ENCODE measurements around the gene TMEM63A. TPM values are rescaled to one million over a fixed set of nuclear protein-coding genes. Genes with fewer than 3 reads are reported as not detected.

TMEM63A gene
- polyA plus RNA-seq, 1 experiment = 17.1 TPM

- DNase-seq (ENCODE audit: low read depth, low spot score) = no peak
- ChIA-PET CTCF (interaction anchor here (1.3 to 2.6 kb wide), 2 partner anchors 71 to 441 kb away, joined by 3 to 16 read pairs; no protein-coding TSS in a partner anchor), POLR2A (no interaction called here)
Measured at GRCh38 chr1:225915538-225915991, 33.4 kb upstream of the TMEM63A start.

GRCh38 chr1:225914947-225915346, 32.8 kb upstream of the TMEM63A start:
- CTCF ChIA-PET = interaction anchor here (2.6 kb wide), 1 partner anchor 440 kb away, joined by 16 read pairs; no protein-coding TSS in a partner anchor
- no peak overlapping the region for H3K27ac ChIP-seq (ENCODE audit: low read depth, low read length)
- no peaks in the 10 kb centered on the region for H3K27me3 ChIP-seq (ENCODE audit: control insufficient read depth, insufficient read depth, low read length)
- no peak overlapping the region for H3K4me3 ChIP-seq (ENCODE audit: low read depth, low read length)
- TF ChIP-seq CTCF (IDR thresholded peaks at IDR 0.05; ENCODE audit: low read depth, low read length) = no peak
- no peak for DNase-seq (ENCODE audit: low read depth, low spot score)
- POLR2A ChIA-PET = no interaction called here
- peaks cover 3% of the 10 kb centered on the region; the same call in 1 of the 2 replicates for H3K9me3 ChIP-seq (ENCODE audit: control insufficient read depth, insufficient read depth, low read length)

More at GRCh38 chr1:225915538-225915991, 33.4 kb upstream of the TMEM63A start:
- Histone ChIP-seq H3K9me3 (ENCODE audit: control insufficient read depth, insufficient read depth, low read length) (peaks cover 3% of the 10 kb centered on the region; the same call in 1 of the 2 replicates), H3K4me3 (ENCODE audit: low read depth, low read length) (no peak overlapping the region), H3K27ac (ENCODE audit: low read depth, low read length) (no peak overlapping the region), H3K27me3 (ENCODE audit: control insufficient read depth, insufficient read depth, low read length) (no peaks in the 10 kb centered on the region)
- no peak for TF ChIP-seq CTCF (IDR thresholded peaks at IDR 0.05; ENCODE audit: low read depth, low read length)

GRCh38 chr1:225914391-225914790, 32.2 kb upstream of the TMEM63A start:
- no peak for DNase-seq (ENCODE audit: low read depth, low spot score)
- ChIA-PET CTCF (interaction anchor here (1.2 to 2.6 kb wide), 2 partner anchors 137 to 439 kb away, joined by 4 to 16 read pairs; partner anchors contain the start of gene SRP9), POLR2A (no interaction called here)
- Histone ChIP-seq H3K27me3 (ENCODE audit: control insufficient read depth, insufficient read depth, low read length) (no peaks in the 10 kb centered on the region), H3K4me3 (ENCODE audit: low read depth, low read length) (no peak overlapping the region), H3K9me3 (ENCODE audit: control insufficient read depth, insufficient read depth, low read length) (peaks cover 3% of the 10 kb centered on the region; the same call in 1 of the 2 replicates), H3K27ac (ENCODE audit: low read depth, low read length) (no peak overlapping the region)
- no peak for TF ChIP-seq CTCF (IDR thresholded peaks at IDR 0.05; ENCODE audit: low read depth, low read length)

GRCh38 chr1:225911191-225912130, 29.3 kb upstream of the TMEM63A start:
- ChIA-PET POLR2A (no interaction called here), CTCF (interaction anchor here (0.6 to 4.3 kb wide), 38 partner anchors 9 to 472 kb away, joined by 3 to 27 read pairs (median 4); partner anchors contain the start of genes LEFTY1, PYCR2, SRP9 and TMEM63A)
- no peaks in the 10 kb centered on the region for H3K27me3 ChIP-seq (ENCODE audit: control insufficient read depth, insufficient read depth, low read length)
- no peak for DNase-seq (ENCODE audit: low read depth, low spot score)
- H3K27ac ChIP-seq (ENCODE audit: low read depth, low read length) = no peak overlapping the region
- H3K9me3 ChIP-seq (ENCODE audit: control insufficient read depth, insufficient read depth, low read length) = peaks cover 3% of the 10 kb centered on the region; the same call in 1 of the 2 replicates
- TF ChIP-seq CTCF (IDR thresholded peaks at IDR 0.05; ENCODE audit: low read depth, low read length) = peak; percentile 76
- 0 out of 2 replicates have a peak overlapping the region, but pooled peaks have one; percentile 10 for H3K4me3 ChIP-seq (ENCODE audit: low read depth, low read length)

Data from AG04450 (cell line).